ELR (cell line): Measurements from ENCODE around the gene OR7A10.
A peak's percentile ranks its signal among the peaks of the same experiment; 100 is the strongest.
"Not testable (repeated sequence)": the region's sequence is repeated elsewhere in the genome, so short reads cannot be mapped to it uniquely, and the experiment has no call there.

Experiments used
- DNase-seq: peaks from one replicate; pipeline ENCODE4 v3.0.0-alpha.2; 2015; ENCODE audit warnings: low read depth

Gene OR7A10

DNA sequence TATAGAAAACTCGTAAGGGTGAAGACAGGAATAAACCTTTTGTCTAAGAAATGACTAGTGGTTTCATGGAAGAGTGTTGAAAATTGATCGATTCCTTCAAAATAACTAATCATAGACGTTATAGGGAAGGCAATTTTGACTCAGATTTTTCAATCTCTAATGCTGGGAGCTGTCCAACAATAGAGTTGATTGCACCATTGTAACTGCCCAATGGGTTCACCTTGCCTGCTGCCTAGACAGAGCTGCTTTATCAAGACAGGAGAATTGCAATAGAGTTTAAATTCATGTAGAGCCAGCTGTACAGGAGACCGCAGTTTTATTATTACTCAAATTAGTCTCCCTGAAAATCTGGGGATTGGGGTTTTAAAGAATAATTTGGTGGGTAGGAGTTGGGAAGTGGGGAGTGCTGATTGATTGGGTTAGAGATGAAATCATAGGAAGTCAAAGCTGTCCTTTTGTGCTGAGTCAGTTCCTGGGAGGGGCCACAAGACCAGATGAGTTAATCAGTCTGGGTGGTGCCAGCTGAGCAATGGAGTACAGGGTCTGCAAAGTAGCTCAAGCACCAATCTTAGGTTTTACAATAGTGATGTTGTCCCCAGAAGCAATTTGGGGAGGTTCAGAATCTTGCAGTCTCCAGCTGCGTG is 53.5 kb downstream of the OR7A10 start:
- DNase-seq = peak; percentile 15

DNA sequence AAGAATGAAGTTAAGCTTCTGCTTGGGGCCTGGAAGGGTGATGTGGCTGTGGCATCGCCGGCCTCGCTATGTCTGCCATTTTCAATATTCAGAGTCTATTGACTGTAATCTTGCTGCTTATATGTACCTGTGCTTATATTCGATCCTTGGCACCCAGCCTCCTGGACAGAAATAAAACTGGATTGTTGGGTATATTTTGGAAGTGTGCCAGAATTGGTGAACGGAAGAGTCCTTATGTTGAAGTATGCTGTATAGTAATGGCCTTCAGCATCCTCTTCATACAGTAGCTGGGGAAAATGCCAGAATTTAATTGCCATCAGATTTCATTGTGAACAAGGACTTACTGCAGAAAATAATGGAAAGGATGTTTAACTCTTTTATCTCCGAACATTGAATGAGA is 56.5 kb downstream of the OR7A10 start:
- not testable (repeated sequence) for DNase-seq
